ENCODE data around the gene SMCO2. TPM values are rescaled to one million over a fixed set of nuclear protein-coding genes. Genes with fewer than 3 reads are reported as not detected.

SMCO2 gene
- total RNA-seq, 2 donors from 2014 or later, result not detected

GRCh38 chr12:27486961-27487360 is 40.4 kb downstream of the SMCO2 start:
- no peak for DNase-seq (ENCODE audit: low spot score)
- Histone ChIP-seq H3K4me1 (no peaks in the 10 kb centered on the region), H3K27me3 (no peaks in the 10 kb centered on the region), H3K9me3 (no peaks in the 10 kb centered on the region), H3K27ac (no peak overlapping the region), H3K36me3 (no peaks in the 10 kb centered on the region), H3K4me3 (no peak overlapping the region)
- TF ChIP-seq, protein P1, sequence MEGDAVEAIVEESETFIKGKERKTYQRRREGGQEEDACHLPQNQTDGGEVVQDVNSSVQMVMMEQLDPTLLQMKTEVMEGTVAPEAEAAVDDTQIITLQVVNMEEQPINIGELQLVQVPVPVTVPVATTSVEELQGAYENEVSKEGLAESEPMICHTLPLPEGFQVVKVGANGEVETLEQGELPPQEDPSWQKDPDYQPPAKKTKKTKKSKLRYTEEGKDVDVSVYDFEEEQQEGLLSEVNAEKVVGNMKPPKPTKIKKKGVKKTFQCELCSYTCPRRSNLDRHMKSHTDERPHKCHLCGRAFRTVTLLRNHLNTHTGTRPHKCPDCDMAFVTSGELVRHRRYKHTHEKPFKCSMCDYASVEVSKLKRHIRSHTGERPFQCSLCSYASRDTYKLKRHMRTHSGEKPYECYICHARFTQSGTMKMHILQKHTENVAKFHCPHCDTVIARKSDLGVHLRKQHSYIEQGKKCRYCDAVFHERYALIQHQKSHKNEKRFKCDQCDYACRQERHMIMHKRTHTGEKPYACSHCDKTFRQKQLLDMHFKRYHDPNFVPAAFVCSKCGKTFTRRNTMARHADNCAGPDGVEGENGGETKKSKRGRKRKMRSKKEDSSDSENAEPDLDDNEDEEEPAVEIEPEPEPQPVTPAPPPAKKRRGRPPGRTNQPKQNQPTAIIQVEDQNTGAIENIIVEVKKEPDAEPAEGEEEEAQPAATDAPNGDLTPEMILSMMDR (IDR thresholded peaks at IDR 0.05), result no peak

- Histone ChIP-seq H3K4me3 (no peak overlapping the region), H3K4me1 (no peaks in the 10 kb centered on the region), H3K36me3 (no peaks in the 10 kb centered on the region), H3K9me3 (no peaks in the 10 kb centered on the region), H3K27ac (no peak overlapping the region), H3K27me3 (no peaks in the 10 kb centered on the region)
- DNase-seq (ENCODE audit: low spot score), result no peak
- TF ChIP-seq, protein P1 (IDR thresholded peaks at IDR 0.05), result no peak
Measured at GRCh38 chr12:27488479-27488878, 41.9 kb downstream of the SMCO2 start.

DNA sequence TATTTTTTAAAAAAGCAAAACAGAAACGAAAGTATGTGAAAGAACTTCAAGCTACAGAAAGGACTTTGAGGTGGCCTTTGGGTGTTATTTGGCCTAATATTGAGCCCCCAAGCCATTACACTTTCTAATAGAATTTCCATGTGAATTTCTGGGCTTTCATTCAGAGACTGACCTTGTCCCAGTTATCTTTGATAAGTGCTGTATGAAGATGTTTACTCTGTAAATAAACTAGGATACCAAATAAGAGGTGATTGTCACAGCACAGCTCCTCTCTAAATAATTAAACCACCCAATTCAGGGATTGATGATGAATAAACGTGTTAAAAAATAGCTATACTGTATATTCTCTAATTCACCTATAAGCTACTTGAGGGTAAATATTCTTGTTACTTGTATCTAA is 44.7 kb downstream of the SMCO2 start:
- no peak overlapping the region for H3K27ac ChIP-seq
- H3K9me3 ChIP-seq, result no peaks in the 10 kb centered on the region

DNA sequence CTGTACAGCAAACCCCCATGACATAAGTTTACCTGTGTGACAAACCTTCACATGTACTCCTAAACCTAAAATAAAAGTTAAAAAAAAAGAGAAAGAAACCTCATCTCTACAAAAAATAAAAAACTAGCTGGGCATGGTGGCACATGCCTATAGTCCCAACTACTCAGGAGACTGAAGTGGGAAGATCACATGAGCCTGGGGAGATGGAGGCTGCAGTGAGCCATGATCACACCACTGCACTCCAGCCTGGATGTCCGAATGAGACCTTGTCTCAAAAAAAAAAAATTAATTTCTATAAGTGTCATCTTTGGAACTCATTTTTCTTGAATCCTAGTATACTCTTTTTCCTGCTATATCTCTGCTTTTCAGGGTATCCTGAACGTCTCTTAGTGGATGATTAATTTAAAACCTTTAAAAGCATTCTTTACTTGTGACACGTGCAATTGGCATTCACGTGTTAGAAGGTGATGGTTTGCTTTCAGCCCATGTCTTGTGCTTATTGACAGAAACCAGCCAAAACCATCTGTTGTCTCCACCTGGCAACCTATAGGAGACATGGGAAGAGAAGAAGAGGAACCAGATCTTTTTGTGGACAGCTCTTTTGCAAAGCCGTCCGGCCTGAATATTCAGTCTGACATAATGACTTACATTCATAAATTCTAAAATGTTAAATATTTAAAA is 46.9 kb downstream of the SMCO2 start:
- no peak overlapping the region for H3K27ac ChIP-seq
- H3K4me3 ChIP-seq, result no peak overlapping the region
- no peaks in the 10 kb centered on the region for H3K36me3 ChIP-seq
- no peak for DNase-seq (ENCODE audit: low spot score)
- no peaks in the 10 kb centered on the region for H3K27me3 ChIP-seq
- no peaks in the 10 kb centered on the region for H3K9me3 ChIP-seq
- H3K4me1 ChIP-seq, result no peaks in the 10 kb centered on the region
- TF ChIP-seq, protein P1 (IDR thresholded peaks at IDR 0.05), result no peak

More for the DNA sequence above, 44.7 kb downstream of the SMCO2 start:
- TF ChIP-seq, protein P1 (IDR thresholded peaks at IDR 0.05), result no peak
- Histone ChIP-seq H3K36me3 (no peaks in the 10 kb centered on the region), H3K27me3 (no peaks in the 10 kb centered on the region), H3K4me3 (no peak overlapping the region), H3K4me1 (no peaks in the 10 kb centered on the region)
- no peak for DNase-seq (ENCODE audit: low spot score)

DNA sequence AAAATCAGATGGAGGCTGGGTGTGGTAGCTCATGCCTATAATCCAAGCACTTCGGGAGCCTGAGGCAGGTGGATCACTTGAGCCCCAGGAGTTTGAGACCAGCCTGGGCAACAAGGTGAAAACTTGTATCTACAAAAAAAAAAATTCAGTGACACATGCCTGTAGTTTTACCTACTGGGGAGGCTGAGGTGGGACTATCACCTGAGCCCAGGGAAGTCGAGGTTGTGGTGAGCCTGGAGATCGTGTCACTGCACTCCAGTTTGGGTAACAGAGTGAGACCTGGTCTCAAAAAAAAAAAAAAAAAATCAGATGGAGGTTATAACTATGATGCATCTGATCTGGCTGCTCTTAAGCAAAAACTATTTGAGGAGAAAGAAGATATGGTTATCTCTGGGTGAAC is 50.9 kb downstream of the SMCO2 start:
- Histone ChIP-seq H3K27ac (no peak overlapping the region), H3K36me3 (no peaks in the 10 kb centered on the region), H3K27me3 (no peaks in the 10 kb centered on the region), H3K4me3 (no peak overlapping the region), H3K4me1 (no peaks in the 10 kb centered on the region), H3K9me3 (no peaks in the 10 kb centered on the region)
- no peak for DNase-seq (ENCODE audit: low spot score)
- TF ChIP-seq, protein P1 (IDR thresholded peaks at IDR 0.05), result no peak

DNA sequence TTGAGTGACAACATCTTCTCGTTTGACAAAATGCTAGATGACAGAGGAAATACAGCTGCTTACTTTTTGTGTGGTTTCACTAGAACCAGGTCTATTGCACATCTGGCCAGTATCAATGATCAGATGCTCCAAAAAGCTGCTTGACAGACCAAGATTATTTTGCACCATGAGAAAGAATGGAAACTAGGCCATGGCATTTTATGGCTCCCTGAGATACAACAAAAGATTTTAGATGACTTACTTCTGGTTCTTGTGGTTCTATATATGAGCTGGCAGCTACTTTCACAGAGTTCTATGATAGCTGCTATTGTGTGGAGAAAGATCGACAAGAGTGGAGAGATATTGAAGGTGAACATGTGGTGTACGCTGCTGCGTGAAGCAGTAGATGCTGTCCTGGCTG is 51.6 kb downstream of the SMCO2 start:
- H3K4me3 ChIP-seq, result no peak overlapping the region
- TF ChIP-seq, protein P1 (IDR thresholded peaks at IDR 0.05), result no peak
- H3K27me3 ChIP-seq, result no peaks in the 10 kb centered on the region
- no peak for DNase-seq (ENCODE audit: low spot score)
- H3K9me3 ChIP-seq, result no peaks in the 10 kb centered on the region
- no peaks in the 10 kb centered on the region for H3K36me3 ChIP-seq
- no peaks in the 10 kb centered on the region for H3K4me1 ChIP-seq
- no peak overlapping the region for H3K27ac ChIP-seq

Data from right atrium auricular region (tissue), 2 donors.